Measurements from ENCODE around the gene IL1R1.

GRCh38 chr2:102226171-102226570 is 83.6 kb downstream of the IL1R1 start:
- TF ChIP-seq, protein P1, sequence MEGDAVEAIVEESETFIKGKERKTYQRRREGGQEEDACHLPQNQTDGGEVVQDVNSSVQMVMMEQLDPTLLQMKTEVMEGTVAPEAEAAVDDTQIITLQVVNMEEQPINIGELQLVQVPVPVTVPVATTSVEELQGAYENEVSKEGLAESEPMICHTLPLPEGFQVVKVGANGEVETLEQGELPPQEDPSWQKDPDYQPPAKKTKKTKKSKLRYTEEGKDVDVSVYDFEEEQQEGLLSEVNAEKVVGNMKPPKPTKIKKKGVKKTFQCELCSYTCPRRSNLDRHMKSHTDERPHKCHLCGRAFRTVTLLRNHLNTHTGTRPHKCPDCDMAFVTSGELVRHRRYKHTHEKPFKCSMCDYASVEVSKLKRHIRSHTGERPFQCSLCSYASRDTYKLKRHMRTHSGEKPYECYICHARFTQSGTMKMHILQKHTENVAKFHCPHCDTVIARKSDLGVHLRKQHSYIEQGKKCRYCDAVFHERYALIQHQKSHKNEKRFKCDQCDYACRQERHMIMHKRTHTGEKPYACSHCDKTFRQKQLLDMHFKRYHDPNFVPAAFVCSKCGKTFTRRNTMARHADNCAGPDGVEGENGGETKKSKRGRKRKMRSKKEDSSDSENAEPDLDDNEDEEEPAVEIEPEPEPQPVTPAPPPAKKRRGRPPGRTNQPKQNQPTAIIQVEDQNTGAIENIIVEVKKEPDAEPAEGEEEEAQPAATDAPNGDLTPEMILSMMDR (IDR thresholded peaks at IDR 0.05) = no peak
- no peak for TF ChIP-seq POLR2A (IDR thresholded peaks at IDR 0.05; ENCODE audit: low read depth)

Data from esophagus muscularis mucosa (tissue), 3 donors.